H1 (cell line): ENCODE measurements around the gene SOX30. TPM values are rescaled to one million over a fixed set of nuclear protein-coding genes. Genes with fewer than 3 reads are reported as not detected.

Experiments
- CTCF ChIA-PET: fragments of 300-600 bp; sonication (Branson Sonifier 250); formaldehyde crosslinking; loops from one replicate; lab custom pipeline; 2021; ENCODE audit not compliant: partially characterized antibody; lab: Charles Lee
- POLR2A ChIA-PET: fragments of 300-600 bp; sonication (Branson Sonifier 250); formaldehyde crosslinking; loops from one replicate; lab custom pipeline; 2021; ENCODE audit warnings: inconsistent platforms; ENCODE audit not compliant: partially characterized antibody; lab: Charles Lee
- DNase-seq, 2 experiments: peaks; one replicate each; pipeline versions ENCODE4 v3.0.0 to v3.0.0-alpha.2; 2010 to 2022; ENCODE audit warnings: low spot score in 2 of 2, low read depth in 1 of 2, mixed read lengths in 1 of 2
- FAIRE-seq: peaks from 2 replicates; lab custom pipeline; 2011; peaks lifted over from hg19 to GRCh38; lab: Jason Lieb, UNC
- H2AFZ ChIP-seq: 2 replicates; pipeline ENCODE4 v1.8.1; 2012; ENCODE audit warnings: low read length, inconsistent platforms
- H2AK5ac ChIP-seq: 2 replicates; pipeline ENCODE4 v1.6.1; 2013; ENCODE audit warnings: low read depth, low read length
- H2BK120ac ChIP-seq: replicated peaks from 2 replicates; pipeline ENCODE3; 2013; ENCODE audit warnings: low read depth, low read length, inconsistent platforms
- H2BK12ac ChIP-seq: 2 replicates; pipeline ENCODE4 v1.6.1; 2013; ENCODE audit warnings: low read depth, low read length
- H2BK15ac ChIP-seq: 2 replicates; pipeline ENCODE4 v1.6.1; 2013; ENCODE audit warnings: low read length
- H2BK20ac ChIP-seq: 2 replicates; pipeline ENCODE4 v1.6.1; 2013; ENCODE audit warnings: low read length
- H2BK5ac ChIP-seq: 2 replicates; pipeline ENCODE4 v1.6.1; 2013; ENCODE audit warnings: low read depth, low read length
- H3K14ac ChIP-seq: 2 replicates; pipeline ENCODE4 v1.6.1; 2013; ENCODE audit warnings: inconsistent platforms; ENCODE audit not compliant: insufficient read length
- H3K18ac ChIP-seq: 2 replicates; pipeline ENCODE4 v1.6.1; 2013; ENCODE audit warnings: low read length; ENCODE audit errors: extremely low read depth
- H3K23ac ChIP-seq: 2 replicates; pipeline ENCODE4 v1.6.1; 2013; ENCODE audit warnings: inconsistent platforms; ENCODE audit not compliant: insufficient read length
- H3K23me2 ChIP-seq: 2 replicates; pipeline ENCODE4 v1.6.1; 2013; ENCODE audit warnings: low read depth, low read length
- H3K27ac ChIP-seq: 2 replicates; pipeline ENCODE4 v1.6.1; 2011; ENCODE audit warnings: low read depth, low read length, inconsistent platforms
- H3K27me3 ChIP-seq, 4 experiments: replicated peaks in 1 of 4; 1 replicate in 1 of 4; 2 replicates in 3 of 4; pipeline versions ENCODE4 v1.6.1 to v1.8.1; 2011 to 2013; ENCODE audit warnings: low read length in 3 of 4, mild to moderate bottlenecking in 3 of 4, inconsistent platforms in 2 of 4, mixed read lengths in 2 of 4, moderate library complexity in 1 of 4; ENCODE audit not compliant: control insufficient read depth in 3 of 4, insufficient read depth in 3 of 4; ENCODE audit errors: extremely low read depth in 1 of 4
- H3K36me3 ChIP-seq, 4 experiments: 2 replicates each; pipeline versions ENCODE4 v1.6.1 to v1.8.1; 2011 to 2013; ENCODE audit warnings: mild to moderate bottlenecking in 4 of 4, low read length in 3 of 4, moderate library complexity in 2 of 4, control low read depth in 1 of 4, inconsistent platforms in 1 of 4; ENCODE audit not compliant: insufficient read depth in 4 of 4, control insufficient read depth in 2 of 4
- H3K4ac ChIP-seq: replicated peaks from 2 replicates; pipeline ENCODE3; 2013; ENCODE audit warnings: low read length, low read depth, mixed read lengths, inconsistent platforms; ENCODE audit not compliant: insufficient read length
- H3K4me1 ChIP-seq, 4 experiments: replicated peaks in 1 of 4; 1 replicate in 1 of 4; 2 replicates in 3 of 4; pipeline versions ENCODE4 v1.6.1 to v1.8.1; 2011 to 2013; ENCODE audit warnings: low read length in 3 of 4, inconsistent platforms in 2 of 4, mixed read lengths in 1 of 4; ENCODE audit not compliant: insufficient read depth in 4 of 4, control insufficient read depth in 3 of 4
- H3K4me2 ChIP-seq, 2 experiments: 2 replicates each; pipeline versions ENCODE4 v1.6.1 to v1.8.1; 2011 to 2013; ENCODE audit warnings: low read depth in 2 of 2, low read length in 2 of 2, control low read depth in 1 of 2, inconsistent platforms in 1 of 2, mild to moderate bottlenecking in 1 of 2; ENCODE audit not compliant: insufficient read depth in 1 of 2
- H3K4me3 ChIP-seq, 4 experiments: fragments of 200-600, 300-600 bp in 1 of 4; sonication (generic), shearing (Covaris generic), sonication (Bioruptor Twin) in 1 of 4; 2 replicates each; pipeline versions ENCODE4 v1.5.1 to v1.8.1; 2011 to 2016; ENCODE audit warnings: low read length in 4 of 4, low read depth in 3 of 4, control low read depth in 2 of 4, inconsistent platforms in 2 of 4, mild to moderate bottlenecking in 2 of 4, mixed read lengths in 1 of 4, moderate library complexity in 1 of 4; ENCODE audit not compliant: insufficient read depth in 2 of 4; ENCODE audit errors: extremely low read depth in 1 of 4
- H3K56ac ChIP-seq: replicated peaks from 2 replicates; pipeline ENCODE3; 2013; ENCODE audit warnings: low read depth, mild to moderate bottlenecking, mixed read lengths, low read length, inconsistent platforms; ENCODE audit not compliant: insufficient read length
- H3K79me1 ChIP-seq: 2 replicates; pipeline ENCODE4 v1.6.1; 2013; ENCODE audit warnings: low read depth, low read length, control low read depth
- H3K79me2 ChIP-seq, 2 experiments: 2 replicates each; pipeline versions ENCODE4 v1.6.1 to v1.8.1; 2012 to 2013; ENCODE audit warnings: low read length in 2 of 2, mild to moderate bottlenecking in 2 of 2, inconsistent platforms in 1 of 2; ENCODE audit not compliant: insufficient read depth in 2 of 2, control insufficient read depth in 1 of 2
- H3K9ac ChIP-seq, 4 experiments: replicated peaks in 1 of 4; 1 replicate in 1 of 4; 2 replicates in 3 of 4; pipeline versions ENCODE4 v1.6.1 to v1.8.1; 2011 to 2013; ENCODE audit warnings: low read depth in 3 of 4, low read length in 3 of 4, control low read depth in 2 of 4, mild to moderate bottlenecking in 2 of 4, moderate library complexity in 2 of 4, inconsistent platforms in 1 of 4; ENCODE audit errors: extremely low read depth in 1 of 4
- H3K9me3 ChIP-seq, 2 experiments: 2 replicates each; pipeline versions ENCODE4 v1.6.1 to v1.8.1; 2012 to 2013; ENCODE audit warnings: mild to moderate bottlenecking in 2 of 2, moderate library complexity in 2 of 2, control low read depth in 1 of 2, inconsistent platforms in 1 of 2, low read depth in 1 of 2, low read length in 1 of 2, mixed read lengths in 1 of 2; ENCODE audit not compliant: insufficient read depth in 2 of 2
- H4K20me1 ChIP-seq, 2 experiments: replicated peaks in 1 of 2; 2 replicates each; pipeline versions ENCODE3 to v1.8.1; 2011 to 2013; ENCODE audit warnings: inconsistent platforms in 2 of 2, low read length in 2 of 2, mild to moderate bottlenecking in 1 of 2; ENCODE audit not compliant: insufficient read depth in 2 of 2, control insufficient read depth in 1 of 2
- H4K5ac ChIP-seq: 2 replicates; pipeline ENCODE4 v1.6.1; 2013; ENCODE audit warnings: low read length, low read depth, mixed read lengths, inconsistent platforms; ENCODE audit not compliant: insufficient read length
- H4K8ac ChIP-seq: 2 replicates; pipeline ENCODE4 v1.8.0; 2013; ENCODE audit warnings: mild to moderate bottlenecking, moderate library complexity, low read length, inconsistent platforms; ENCODE audit not compliant: insufficient read depth; ENCODE audit errors: extremely low read depth
- H4K91ac ChIP-seq: replicated peaks from 2 replicates; pipeline ENCODE3; 2013; ENCODE audit warnings: low read length, mixed read lengths, inconsistent platforms; ENCODE audit not compliant: insufficient read length
- ASH2L ChIP-seq: fragments of 200-600, 300-600 bp; sonication (generic); IDR thresholded peaks from one replicate; pipeline ENCODE4 v1.7.1; 2017; ENCODE audit warnings: low read length
- BCL11A ChIP-seq, 2 experiments: IDR thresholded peaks; one replicate each; pipeline ENCODE4 v1.6.1; 2011; ENCODE audit warnings: low read depth in 2 of 2, low read length in 2 of 2, mild to moderate bottlenecking in 2 of 2
- BRCA1 ChIP-seq: IDR thresholded peaks from 2 replicates; pipeline ENCODE4 v1.6.1; 2012; ENCODE audit warnings: low read depth, low read length, improper control_type of control experiment
- EZH2 ChIP-seq: fragments of 200-600 bp; sonication (generic); IDR thresholded peaks from 2 replicates; pipeline ENCODE4 v1.7.1; 2012; ENCODE audit warnings: low read depth, mild to moderate bottlenecking, moderate library complexity, low read length, inconsistent platforms; ENCODE audit not compliant: severe bottlenecking
- FOSL1 ChIP-seq: IDR thresholded peaks from 2 replicates; pipeline ENCODE4 v1.6.1; 2011; ENCODE audit warnings: mild to moderate bottlenecking, low read depth, low read length, moderate library complexity; ENCODE audit not compliant: insufficient read depth
- PHF8 ChIP-seq: fragments of 200-600 bp; sonication (generic); conservative IDR thresholded peaks from 2 replicates; pipeline ENCODE4 v1.7.1; 2012; ENCODE audit warnings: low read depth, mild to moderate bottlenecking, inconsistent platforms, low read length, moderate library complexity
- POLR2AphosphoS5 ChIP-seq: IDR thresholded peaks from 2 replicates; pipeline ENCODE4 v1.6.1; 2011; ENCODE audit warnings: low read depth, low read length
- TAF7 ChIP-seq: optimal IDR thresholded peaks from 2 replicates; pipeline ENCODE3; 2011; ENCODE audit warnings: low read depth, mild to moderate bottlenecking, inconsistent platforms, low read length, moderate library complexity, borderline replicate concordance
- TCF12 ChIP-seq: IDR thresholded peaks from 2 replicates; pipeline ENCODE4 v1.6.1; 2011; ENCODE audit warnings: low read depth, mild to moderate bottlenecking, low read length
- WGBS, 2 experiments: shearing (Covaris generic) in 1 of 2; methylation state at CpG; one replicate each; pipeline versions ENCODE4 v1.1.6 to v1.1.7; 2013 to 2015; ENCODE audit warnings: low lambda C conversion rate in 2 of 2, mixed read lengths in 2 of 2, inconsistent platforms in 1 of 2, low coverage in 1 of 2, missing lambda C conversion rate in 1 of 2; ENCODE audit not compliant: insufficient replicate concordance in 2 of 2, insufficient coverage in 1 of 2, insufficient read length in 1 of 2; ENCODE audit errors: extremely low coverage in 1 of 2, missing lambda C conversion rate in 1 of 2; 5-methylcytosine and 5-hydroxymethylcytosine counted together
- polyA plus RNA-seq, 7 experiments: library from polyadenylated mRNA; depleted of rRNA in 3 of 7; stranded (reverse) in 5 of 7; unstranded in 2 of 7; fragments of >200 nt in 5 of 7; fragments of 200-250 nt in 2 of 7; gene quantifications; 1 replicate in 5 of 7; 2 replicates in 1 of 7; 4 replicates in 1 of 7; pipeline versions ENCODE4 v1.2.1 to v1.2.3, GENCODE V29; 2011 to 2013; ENCODE audit warnings: missing spikeins in 2 of 7, mixed read lengths in 2 of 7
- total RNA-seq: library from RNA; stranded (reverse); fragmentation: NEBNext Ultra II Directional; extraction: Animal tissue kit (Norgen Biotek cat#: 25700); gene quantifications from 2 replicates; pipeline ENCODE4 v1.2.1, GENCODE V29; 2021
- TF ChIP-seq, protein P1 (sequence below): IDR thresholded peaks from 2 replicates; pipeline ENCODE4 v1.6.1; 2012; ENCODE audit warnings: inconsistent platforms

The SOX30 gene
- total and polyA plus RNA-seq, 2 of the 8 experiments (the other 6 are each of a cell fraction or from before 2014, with no cell fraction given), result 0.35 TPM; not detected in 1

GRCh38 chr5:157578079-157578780, 74.0 kb downstream of the SOX30 start:
- H3K4ac ChIP-seq, result no peak overlapping the region
- H3K18ac ChIP-seq, result no peak overlapping the region
- no peak overlapping the region for H2BK120ac ChIP-seq
- H3K36me3 ChIP-seq, result no peaks in the 10 kb centered on the region
- no peak overlapping the region for H2BK12ac ChIP-seq
- H2AK5ac ChIP-seq, result no peak overlapping the region
- no peak for FAIRE-seq
- no peak overlapping the region for H2BK15ac ChIP-seq
- no peak overlapping the region for H3K27ac ChIP-seq
- H4K91ac ChIP-seq, result no peak overlapping the region
- no peak overlapping the region for H3K56ac ChIP-seq
- H2BK5ac ChIP-seq, result no peak overlapping the region
- WGBS, 2 experiments, result 87% methylated on average over 6 of the region's 6 CpGs; no CpG with 5 or more reads in 1 of the 2 experiments
- no peak overlapping the region for H3K4me3 ChIP-seq
- H3K23ac ChIP-seq, result no peak overlapping the region
- no peaks in the 10 kb centered on the region for H4K20me1 ChIP-seq
- H3K79me2 ChIP-seq, result no peaks in the 10 kb centered on the region; a peak in 1 of 4 replicates
- H2BK20ac ChIP-seq, result no peak overlapping the region
- no peak overlapping the region for H4K5ac ChIP-seq
- no peak overlapping the region for H3K9ac ChIP-seq
- H3K14ac ChIP-seq, result no peak overlapping the region
- no peak for DNase-seq
- no peak overlapping the region for H2AFZ ChIP-seq
- peaks cover 2 to 4% (median 3%) of the 10 kb centered on the region in 4 experiments; a peak in 4 of 7 replicates for H3K4me1 ChIP-seq
- H3K23me2 ChIP-seq, result peaks cover 6% of the 10 kb centered on the region; the same call in 1 of the 2 replicates
- no peak overlapping the region for H4K8ac ChIP-seq
- H3K27me3 ChIP-seq, result peaks cover 0 to 12% (median 7%) of the 10 kb centered on the region in 4 experiments; a peak in 5 of 7 replicates
- ChIA-PET CTCF (interaction anchor here (1.2 to 1.3 kb wide), 2 partner anchors 37 to 92 kb away, joined by 3 read pairs; no protein-coding TSS in a partner anchor), POLR2A (no interaction called here)
- H3K9me3 ChIP-seq, result no peaks in the 10 kb centered on the region
- H3K4me2 ChIP-seq, result no peak overlapping the region
- no peaks in the 10 kb centered on the region for H3K79me1 ChIP-seq
- TF ChIP-seq EZH2 (no peak), POLR2AphosphoS5 (no peak), BRCA1 (no peak), FOSL1 (no peak), TCF12 (no peak), PHF8 (no peak), ASH2L (no peak), TAF7 (no peak), BCL11A (IDR thresholded peaks at IDR 0.05; ENCODE audit: low read depth in 2 of 2, low read length in 2 of 2) (no peak)
- TF ChIP-seq, protein P1, sequence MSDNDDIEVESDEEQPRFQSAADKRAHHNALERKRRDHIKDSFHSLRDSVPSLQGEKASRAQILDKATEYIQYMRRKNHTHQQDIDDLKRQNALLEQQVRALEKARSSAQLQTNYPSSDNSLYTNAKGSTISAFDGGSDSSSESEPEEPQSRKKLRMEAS, result no peak
